C4-2B (cell line): Measurements from ENCODE around the gene PPP1R27.

ENCODE experiments used
- ZFX ChIP-seq: fragments of 450-650 bp; IDR thresholded peaks from 2 replicates; pipeline ENCODE4 v1.6.1; 2017
- TF ChIP-seq, protein P1 (sequence below): fragments of 450-650 bp; conservative IDR thresholded peaks from 2 replicates; pipeline ENCODE4 v1.5.1; 2017; ENCODE audit warnings: mild to moderate bottlenecking

DNA sequence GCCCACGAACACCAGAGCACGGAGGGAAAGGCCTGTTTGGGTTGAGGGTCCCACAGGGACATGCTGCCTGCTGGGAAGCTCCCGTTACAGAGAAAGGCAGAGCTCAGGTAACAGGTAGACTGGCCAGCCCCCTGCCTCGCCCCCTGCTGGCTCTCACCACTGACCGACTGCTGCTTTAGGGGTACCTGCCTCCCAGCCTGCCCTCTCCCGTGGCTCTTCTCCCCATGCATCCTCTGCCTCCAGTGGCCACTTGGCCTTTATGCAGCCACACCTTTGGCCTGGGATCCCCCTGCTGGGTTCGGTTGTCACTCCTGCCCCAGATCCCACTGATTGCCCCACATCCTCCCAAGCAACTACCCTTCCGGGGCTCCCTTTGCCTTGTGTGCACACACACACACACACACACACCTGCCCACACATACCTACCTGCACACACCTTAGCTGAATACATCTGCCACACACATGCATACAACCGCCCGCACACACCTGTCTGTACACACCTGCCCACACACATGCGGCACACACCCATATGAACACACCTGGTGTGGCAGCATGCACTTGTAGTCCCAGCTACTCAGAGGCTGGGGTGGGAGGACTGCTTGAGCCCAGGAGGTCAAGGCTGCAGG lies 8.9 kb downstream of the PPP1R27 start:
- TF ChIP-seq, protein P1, sequence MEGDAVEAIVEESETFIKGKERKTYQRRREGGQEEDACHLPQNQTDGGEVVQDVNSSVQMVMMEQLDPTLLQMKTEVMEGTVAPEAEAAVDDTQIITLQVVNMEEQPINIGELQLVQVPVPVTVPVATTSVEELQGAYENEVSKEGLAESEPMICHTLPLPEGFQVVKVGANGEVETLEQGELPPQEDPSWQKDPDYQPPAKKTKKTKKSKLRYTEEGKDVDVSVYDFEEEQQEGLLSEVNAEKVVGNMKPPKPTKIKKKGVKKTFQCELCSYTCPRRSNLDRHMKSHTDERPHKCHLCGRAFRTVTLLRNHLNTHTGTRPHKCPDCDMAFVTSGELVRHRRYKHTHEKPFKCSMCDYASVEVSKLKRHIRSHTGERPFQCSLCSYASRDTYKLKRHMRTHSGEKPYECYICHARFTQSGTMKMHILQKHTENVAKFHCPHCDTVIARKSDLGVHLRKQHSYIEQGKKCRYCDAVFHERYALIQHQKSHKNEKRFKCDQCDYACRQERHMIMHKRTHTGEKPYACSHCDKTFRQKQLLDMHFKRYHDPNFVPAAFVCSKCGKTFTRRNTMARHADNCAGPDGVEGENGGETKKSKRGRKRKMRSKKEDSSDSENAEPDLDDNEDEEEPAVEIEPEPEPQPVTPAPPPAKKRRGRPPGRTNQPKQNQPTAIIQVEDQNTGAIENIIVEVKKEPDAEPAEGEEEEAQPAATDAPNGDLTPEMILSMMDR, result no peak; the same call in 1 of the 2 replicates
- TF ChIP-seq ZFX, result no peak
